GM18951 (cell line): Measurements from ENCODE around the gene LSAMP.
"Not testable (repeated sequence)": the region's sequence is repeated elsewhere in the genome, so short reads cannot be mapped to it uniquely, and the experiment has no call there.

Experiments used
- POLR2A ChIP-seq: IDR thresholded peaks from 4 replicates; pipeline ENCODE4 v1.6.1; 2011; ENCODE audit warnings: mild to moderate bottlenecking; ENCODE audit not compliant: insufficient read length, insufficient read depth; ENCODE audit errors: extremely low read depth
- in situ Hi-C: fragments of 300-500 bp; cut with MboI; formaldehyde crosslinking; loops from one replicate; pipeline ENCODE4 v1.12.0; 2022; ENCODE audit warnings: low sequenced_read_pairs, mixed read lengths, inconsistent platforms; ENCODE audit not compliant: unreplicated experiment

Gene LSAMP

DNA sequence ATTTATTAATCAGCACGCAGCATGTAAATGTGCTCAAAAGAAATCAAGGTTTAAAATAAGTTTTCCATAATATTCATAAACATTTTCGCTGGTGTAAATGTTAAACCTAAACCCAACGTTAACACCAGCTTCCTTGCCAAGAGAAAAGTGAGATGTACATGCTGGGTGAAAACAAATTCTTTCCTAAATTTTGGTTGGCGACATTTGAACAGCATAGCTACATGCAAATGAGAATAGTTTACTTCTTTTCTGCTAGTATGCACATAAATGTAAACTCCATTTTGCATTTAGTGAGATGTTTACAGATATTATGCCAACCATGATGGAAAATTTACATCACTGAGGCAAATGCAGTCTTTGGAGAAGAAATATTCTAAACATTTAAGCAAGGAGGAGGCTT is 639.8 kb downstream of the LSAMP start:
- no peak for TF ChIP-seq POLR2A
- in situ Hi-C loops = loop anchor here (25.0 kb wide), 2 partner anchors 718 to 968 kb away; no protein-coding TSS in a partner anchor

DNA sequence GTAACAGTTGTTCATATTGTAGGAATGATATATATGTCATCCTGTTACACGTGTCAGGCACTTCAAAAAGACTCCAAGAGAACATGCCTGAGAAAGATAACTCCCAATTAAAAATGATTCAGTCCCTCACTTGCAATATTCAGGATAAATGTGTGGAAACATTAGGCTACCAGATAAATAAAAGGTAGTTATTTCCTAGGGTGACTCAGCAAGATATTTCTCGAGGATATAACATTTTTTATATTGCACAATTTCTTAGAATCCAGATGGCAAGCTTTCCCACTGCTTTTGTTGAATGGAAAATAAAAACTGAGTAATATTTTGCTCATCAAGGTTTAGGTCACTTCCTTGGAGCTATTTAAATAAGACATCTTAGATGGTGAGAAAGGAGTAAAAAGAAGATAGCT is 640.6 kb downstream of the LSAMP start:
- TF ChIP-seq POLR2A = no peak
- in situ Hi-C loops = loop anchor here (25.0 kb wide), 2 partner anchors 717 to 967 kb away; no protein-coding TSS in a partner anchor

DNA sequence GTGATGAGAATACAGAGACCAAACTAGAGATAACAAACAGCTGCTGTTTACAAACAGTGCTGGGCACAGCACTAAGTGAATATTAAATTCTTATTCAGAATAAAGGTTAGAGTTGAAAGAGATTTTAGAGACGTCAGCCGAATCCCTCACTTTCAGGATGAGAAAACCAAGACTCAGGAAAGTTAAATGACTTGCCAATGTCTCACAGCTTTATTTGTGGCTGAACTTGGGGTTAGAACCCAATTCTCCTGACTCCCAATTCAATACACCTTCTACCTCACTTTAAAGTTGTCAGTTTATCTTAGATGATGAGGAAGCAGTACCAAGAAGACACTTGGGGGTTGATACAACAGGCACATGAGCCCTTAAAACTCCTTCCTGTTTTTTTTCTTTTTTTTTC is 641.1 kb downstream of the LSAMP start:
- no peak for TF ChIP-seq POLR2A
- in situ Hi-C loops = loop anchor here (25.0 kb wide), 2 partner anchors 717 to 967 kb away; no protein-coding TSS in a partner anchor

DNA sequence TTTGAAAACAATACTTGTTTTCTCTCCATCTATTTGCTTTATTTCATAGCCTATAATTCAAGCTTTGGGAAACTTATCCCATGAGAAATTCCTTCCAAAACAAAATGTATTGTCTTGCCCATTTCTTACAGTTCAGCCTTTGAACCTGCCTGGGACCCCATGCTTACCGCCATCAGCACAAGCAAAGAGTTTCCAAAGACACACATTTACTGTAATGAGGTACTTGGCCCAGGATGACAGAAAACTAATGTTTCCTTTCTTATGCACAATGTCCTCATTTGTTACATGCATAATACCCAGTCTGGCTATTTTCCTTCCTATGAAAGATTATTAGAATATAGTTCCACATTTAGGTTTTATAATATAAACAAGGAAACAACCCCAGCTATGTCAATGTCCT is 641.6 kb downstream of the LSAMP start:
- in situ Hi-C loops = loop anchor here (25.0 kb wide), 2 partner anchors 716 to 966 kb away; no protein-coding TSS in a partner anchor
- TF ChIP-seq POLR2A = no peak

GRCh38 chr3:115800489-115801075 is 644.7 kb downstream of the LSAMP start:
- no peak for TF ChIP-seq POLR2A
- in situ Hi-C loops = loop anchor here (25.0 kb wide), 2 partner anchors 713 to 963 kb away; no protein-coding TSS in a partner anchor

- in situ Hi-C loops = loop anchor here (25.0 kb wide), 2 partner anchors 713 to 963 kb away; no protein-coding TSS in a partner anchor
Measured at GRCh38 chr3:115800065-115800464, 645.2 kb downstream of the LSAMP start.

DNA sequence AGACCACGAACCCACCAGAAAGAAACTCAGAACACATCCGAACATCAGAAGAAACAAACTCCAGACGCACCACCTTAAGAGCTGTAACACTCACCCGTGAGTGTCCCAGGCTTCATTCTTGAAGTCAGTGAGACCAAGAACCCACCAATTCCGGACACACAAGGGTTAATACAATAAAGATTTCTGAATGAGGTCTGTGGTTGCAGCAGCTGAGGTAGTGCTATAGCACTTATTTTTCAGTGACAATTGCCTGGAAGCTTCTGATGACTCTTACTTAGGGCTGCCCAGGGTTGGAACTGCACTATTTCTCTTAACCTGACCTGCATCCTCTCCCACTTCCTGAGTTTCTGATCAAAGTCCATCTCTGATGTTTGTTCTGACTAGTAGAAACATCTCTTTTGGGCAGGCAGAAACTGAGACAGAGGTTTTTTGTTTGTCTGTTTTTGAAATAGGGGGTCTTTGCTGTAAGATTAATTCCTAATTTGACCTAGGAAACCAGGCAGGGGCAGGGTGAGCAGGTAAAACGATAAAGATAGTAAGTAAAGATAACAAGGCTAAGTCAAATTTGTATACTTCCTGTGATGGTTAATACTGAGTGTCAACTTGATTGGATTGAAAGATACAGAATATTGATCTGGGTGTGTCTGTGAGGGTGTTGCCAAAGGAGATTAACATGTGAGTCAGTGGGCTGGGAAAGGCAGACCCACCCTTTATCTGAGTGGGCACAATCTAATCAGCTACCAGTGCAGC is 652.9 kb downstream of the LSAMP start:
- in situ Hi-C loops = no loop called here
- no peak for TF ChIP-seq POLR2A

GRCh38 chr3:115791271-115792153 is 653.8 kb downstream of the LSAMP start:
- in situ Hi-C loops = not testable (repeated sequence)

- TF ChIP-seq POLR2A = no peak
- in situ Hi-C loops = no loop called here
Measured at GRCh38 chr3:115790759-115791158, 654.5 kb downstream of the LSAMP start.

GRCh38 chr3:115789481-115789880 is 655.8 kb downstream of the LSAMP start:
- TF ChIP-seq POLR2A = no peak
- in situ Hi-C loops = no loop called here

GRCh38 chr3:115788921-115789470 is 656.3 kb downstream of the LSAMP start:
- in situ Hi-C loops = no loop called here

DNA sequence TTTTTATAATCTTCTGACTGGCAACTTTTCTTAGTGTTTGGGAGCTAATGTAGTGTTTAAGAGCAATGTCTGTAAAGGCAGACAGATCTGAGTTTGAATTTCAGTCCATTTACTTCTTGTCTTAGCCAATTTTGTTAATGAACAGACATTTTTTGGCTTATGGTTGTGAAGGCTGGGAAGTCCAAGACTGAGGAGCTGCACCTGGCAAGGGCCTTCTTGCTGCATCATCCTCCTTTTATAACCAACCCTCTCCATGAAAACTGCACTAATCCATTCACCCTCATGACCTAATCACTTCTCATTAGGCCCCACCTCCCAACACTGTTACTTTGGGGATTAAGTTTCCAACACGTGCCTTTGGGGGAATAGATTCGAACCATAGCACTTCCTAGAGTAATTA is 657.5 kb downstream of the LSAMP start:
- no peak for TF ChIP-seq POLR2A
- in situ Hi-C loops = no loop called here

More at GRCh38 chr3:115788921-115789470, 656.3 kb downstream of the LSAMP start:
- TF ChIP-seq POLR2A = no peak

- in situ Hi-C loops = no loop called here
- TF ChIP-seq POLR2A = no peak
Measured at GRCh38 chr3:115785782-115786181, 659.5 kb downstream of the LSAMP start.
